ENCODE measurements around the gene LUC7L3.

GRCh38 chr17:50768346-50768761, 49.0 kb downstream of the LUC7L3 start:
- no peak for TF ChIP-seq CTCF (IDR thresholded peaks at IDR 0.05)
- TF ChIP-seq EZH2 (IDR thresholded peaks at IDR 0.05; ENCODE audit: borderline replicate concordance, insufficient read depth, low read depth, low read length, poor library complexity, severe bottlenecking) = no peak

Data from B cell (primary cell).